AG10803 (cell line): ENCODE results near the gene ZNF80.
A peak's percentile ranks its signal among the peaks of the same experiment; 100 is the strongest.

Experiments used
- DNase-seq: peaks from one replicate; pipeline ENCODE4 v3.0.0; 2010; ENCODE audit warnings: low read depth
- H3K4me3 ChIP-seq: 2 replicates; pipeline ENCODE4 v1.5.1; 2011; ENCODE audit warnings: mild to moderate bottlenecking, low read length, control low read depth
- CTCF ChIP-seq: conservative IDR thresholded peaks from 2 replicates; pipeline ENCODE4 v1.5.1; 2011; ENCODE audit warnings: mild to moderate bottlenecking, low read length, control low read depth, inconsistent platforms

Gene ZNF80

GRCh38 chr3:114234745-114235144 is 2.6 kb downstream of the ZNF80 start:
- no peak overlapping the region for H3K4me3 ChIP-seq
- no peak for DNase-seq
- no peak for TF ChIP-seq CTCF

- TF ChIP-seq CTCF = no peak
Observed at GRCh38 chr3:114231616-114232015, 5.8 kb downstream of the ZNF80 start.

GRCh38 chr3:114227076-114227475 is 10.3 kb downstream of the ZNF80 start:
- no peak for DNase-seq
- TF ChIP-seq CTCF = no peak
- H3K4me3 ChIP-seq = no peak overlapping the region

More at GRCh38 chr3:114231616-114232015, 5.8 kb downstream of the ZNF80 start:
- no peak overlapping the region for H3K4me3 ChIP-seq
- no peak for DNase-seq

GRCh38 chr3:114226313-114226712 is 11.1 kb downstream of the ZNF80 start:
- no peak for TF ChIP-seq CTCF
- DNase-seq = no peak

GRCh38 chr3:114223143-114223542 is 14.2 kb downstream of the ZNF80 start:
- no peak overlapping the region for H3K4me3 ChIP-seq
- no peak for TF ChIP-seq CTCF
- DNase-seq = peak; percentile 21

More at GRCh38 chr3:114226313-114226712, 11.1 kb downstream of the ZNF80 start:
- no peak overlapping the region for H3K4me3 ChIP-seq

- DNase-seq = no peak
- no peak for TF ChIP-seq CTCF
- no peak overlapping the region for H3K4me3 ChIP-seq
Observed at GRCh38 chr3:114221881-114222264, 15.5 kb downstream of the ZNF80 start.

- H3K4me3 ChIP-seq = no peak overlapping the region
- no peak for TF ChIP-seq CTCF
- DNase-seq = peak; percentile 7
Observed at GRCh38 chr3:114221165-114221880, 16.1 kb downstream of the ZNF80 start.
